Liver (tissue), 9 donors: ENCODE results near the gene NELL1. TPM values are rescaled to one million over a fixed set of nuclear protein-coding genes. Genes with fewer than 3 reads are reported as not detected.

Experiments
- DNase-seq: peaks from one replicate; pipeline ENCODE4 v3.0.0-alpha.2; 2017; ENCODE audit warnings: low spot score
- H3K27ac ChIP-seq, 2 donors: one replicate each; pipeline ENCODE4 v1.7.0; 2013; ENCODE audit warnings: inconsistent platforms in 2 of 2, low read length in 2 of 2, control low read depth in 1 of 2, low read depth in 1 of 2, mild to moderate bottlenecking in 1 of 2
- H3K27me3 ChIP-seq, 4 donors: one replicate each; pipeline versions ENCODE4 v1.6.1 to v1.7.0; 2013; ENCODE audit warnings: low read length in 3 of 4, inconsistent platforms in 1 of 4, mild to moderate bottlenecking in 1 of 4, moderate library complexity in 1 of 4; ENCODE audit not compliant: control insufficient read depth in 4 of 4, insufficient read depth in 4 of 4
- H3K36me3 ChIP-seq, 4 donors: one replicate each; pipeline versions ENCODE4 v1.6.1 to v1.7.0; 2013; ENCODE audit warnings: low read length in 3 of 4, mild to moderate bottlenecking in 3 of 4, low read depth in 1 of 4, moderate library complexity in 1 of 4; ENCODE audit not compliant: control insufficient read depth in 4 of 4, insufficient read depth in 3 of 4
- H3K4me1 ChIP-seq, 4 donors: one replicate each; pipeline versions ENCODE4 v1.6.1 to v1.7.0; 2013; ENCODE audit warnings: low read length in 3 of 4, mild to moderate bottlenecking in 3 of 4, moderate library complexity in 1 of 4; ENCODE audit not compliant: control insufficient read depth in 4 of 4, insufficient read depth in 4 of 4
- H3K4me3 ChIP-seq, 3 donors: one replicate each; pipeline versions ENCODE4 v1.6.1 to v1.7.0; 2013; ENCODE audit warnings: low read length in 3 of 3, control low read depth in 1 of 3, low read depth in 1 of 3, mild to moderate bottlenecking in 1 of 3
- H3K9ac ChIP-seq, 2 donors: one replicate each; pipeline ENCODE4 v1.7.0; 2013; ENCODE audit warnings: low read length in 2 of 2, mild to moderate bottlenecking in 2 of 2, moderate library complexity in 2 of 2, control low read depth in 1 of 2, low read depth in 1 of 2
- H3K9me3 ChIP-seq, 4 donors: one replicate each; pipeline versions ENCODE4 v1.6.1 to v1.7.0; 2013; ENCODE audit warnings: low read length in 3 of 4; ENCODE audit not compliant: control insufficient read depth in 4 of 4
- ATF3 ChIP-seq: IDR thresholded peaks from 2 replicates; pipeline ENCODE4 v1.6.1; 2016; ENCODE audit warnings: antibody characterized with exemption
- CTCF ChIP-seq: fragments of 150-350 bp; IDR thresholded peaks from 2 replicates; pipeline ENCODE4 v1.5.1; 2017; ENCODE audit warnings: improper control_type of control experiment, low read depth, low read length; ENCODE audit not compliant: missing input control
- EGR1 ChIP-seq, 2 donors: IDR thresholded peaks; 2 replicates each; pipeline ENCODE4 v1.6.1; 2016 to 2018; ENCODE audit warnings: antibody characterized with exemption in 2 of 2, low read depth in 2 of 2
- FOXA1 ChIP-seq: IDR thresholded peaks from 2 replicates; pipeline ENCODE4 v1.6.1; 2016; ENCODE audit warnings: antibody characterized with exemption
- FOXA2 ChIP-seq: IDR thresholded peaks from 2 replicates; pipeline ENCODE4 v1.6.1; 2016; ENCODE audit warnings: antibody characterized with exemption
- GABPA ChIP-seq, 2 donors: IDR thresholded peaks in 1 of 2; conservative IDR thresholded peaks in 1 of 2; 2 replicates each; pipeline ENCODE4 v1.6.1; 2016; ENCODE audit warnings: antibody characterized with exemption in 2 of 2, mild to moderate bottlenecking in 1 of 2, moderate library complexity in 1 of 2
- HNF4G ChIP-seq: IDR thresholded peaks from 2 replicates; pipeline ENCODE4 v1.6.1; 2016; ENCODE audit warnings: antibody characterized with exemption
- JUND ChIP-seq, 2 donors: IDR thresholded peaks; 2 replicates each; pipeline ENCODE4 v1.6.1; 2016; ENCODE audit warnings: antibody characterized with exemption in 2 of 2
- NR2F2 ChIP-seq: IDR thresholded peaks from 2 replicates; pipeline ENCODE4 v1.6.1; 2016; ENCODE audit warnings: antibody characterized with exemption
- RAD21 ChIP-seq, 2 donors: IDR thresholded peaks; 2 replicates each; pipeline ENCODE4 v1.6.1; 2016; ENCODE audit warnings: antibody characterized with exemption in 2 of 2, mild to moderate bottlenecking in 2 of 2
- REST ChIP-seq: IDR thresholded peaks from 2 replicates; pipeline ENCODE4 v1.6.1; 2016; ENCODE audit warnings: antibody characterized with exemption, mild to moderate bottlenecking
- RXRA ChIP-seq, 2 donors: IDR thresholded peaks; 2 replicates each; pipeline ENCODE4 v1.6.1; 2017 to 2018; ENCODE audit warnings: antibody characterized with exemption in 2 of 2, mild to moderate bottlenecking in 1 of 2
- SP1 ChIP-seq: IDR thresholded peaks from 2 replicates; pipeline ENCODE4 v1.6.1; 2018; ENCODE audit warnings: antibody characterized with exemption, mild to moderate bottlenecking
- TAF1 ChIP-seq: conservative IDR thresholded peaks from 2 replicates; pipeline ENCODE4 v1.6.1; 2016; ENCODE audit warnings: antibody characterized with exemption, mild to moderate bottlenecking
- YY1 ChIP-seq: IDR thresholded peaks from 2 replicates; pipeline ENCODE4 v1.6.1; 2016; ENCODE audit warnings: antibody characterized with exemption, mild to moderate bottlenecking
- ZBTB33 ChIP-seq: IDR thresholded peaks from 2 replicates; pipeline ENCODE4 v1.6.1; 2016; ENCODE audit warnings: antibody characterized with exemption
- WGBS: extraction: QIAGEN DNeasy Blood & Tissue Kit; methylation state at CpG from one replicate; pipeline ENCODE4 v1.1.7; 2013; 5-methylcytosine and 5-hydroxymethylcytosine counted together
- polyA plus RNA-seq, 2 donors: library from polyadenylated mRNA; stranded (reverse) in 1 of 2; unstranded in 1 of 2; fragments of 200-250 nt in 1 of 2; fragments of >200 nt in 1 of 2; fragmentation: Nextera tagmentation in 1 of 2; extraction: Ambion mirVana in 1 of 2; gene quantifications; one replicate each; pipeline versions ENCODE4 v1.2.1 to v1.2.3, GENCODE V29; 2013 to 2015
- total RNA-seq, 2 donors: library from RNA; depleted of rRNA; stranded (reverse); fragments of >200 nt; gene quantifications; one replicate each; pipeline ENCODE4 v1.2.3, GENCODE V29; 2014
- TF ChIP-seq, protein P1 (sequence below): IDR thresholded peaks from 2 replicates; pipeline ENCODE4 v1.6.1; 2016; ENCODE audit warnings: antibody characterized with exemption
- donor health status: healthy.
- donor health status: healthy.
- donor health status: healthy.
- donor health status: healthy.
- donor health status: healthy.

The NELL1 gene
- total and polyA plus RNA-seq, 4 donors: not detected

GRCh38 chr11:21122523-21122922 lies 453.1 kb downstream of the NELL1 start:
- TF ChIP-seq CTCF: no peak
- TF ChIP-seq JUND (IDR thresholded peaks at IDR 0.05): no peak
- no peak for TF ChIP-seq NR2F2
- TF ChIP-seq REST: no peak
- no peak for TF ChIP-seq TAF1
- TF ChIP-seq FOXA1: no peak
- TF ChIP-seq ATF3: no peak
- TF ChIP-seq FOXA2: no peak
- TF ChIP-seq, protein P1, sequence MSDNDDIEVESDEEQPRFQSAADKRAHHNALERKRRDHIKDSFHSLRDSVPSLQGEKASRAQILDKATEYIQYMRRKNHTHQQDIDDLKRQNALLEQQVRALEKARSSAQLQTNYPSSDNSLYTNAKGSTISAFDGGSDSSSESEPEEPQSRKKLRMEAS: no peak
- no peak for TF ChIP-seq SP1
- no peak for TF ChIP-seq RAD21 (IDR thresholded peaks at IDR 0.05)
- TF ChIP-seq EGR1 (IDR thresholded peaks at IDR 0.05; ENCODE audit: low read depth in 2 of 2): no peak
- TF ChIP-seq ZBTB33: no peak
- no peak for TF ChIP-seq RXRA (IDR thresholded peaks at IDR 0.05)
- TF ChIP-seq GABPA (IDR thresholded peaks at IDR 0.05 in 1 of 2, conservative IDR thresholded peaks at IDR 0.05 in 1 of 2): no peak
- TF ChIP-seq HNF4G: no peak
- no peak for TF ChIP-seq YY1
- H3K27me3 ChIP-seq: no peaks in the 10 kb centered on the region
- H3K4me3 ChIP-seq: no peak overlapping the region

More at GRCh38 chr11:21122523-21122922, 453.1 kb downstream of the NELL1 start:
- Histone ChIP-seq H3K9me3 (no peaks in the 10 kb centered on the region), H3K36me3 (no peaks in the 10 kb centered on the region), H3K9ac (no peak overlapping the region), H3K27ac (no peak overlapping the region), H3K4me1 (no peaks in the 10 kb centered on the region)
- WGBS: 87% methylated on average over 3 of the region's 3 CpGs
- DNase-seq: no peak
